GM23338 (cell line): ENCODE data around the gene GIPC1. TPM values are rescaled to one million over a fixed set of nuclear protein-coding genes. Genes with fewer than 3 reads are reported as not detected.
A peak's percentile ranks its signal among the peaks of the same experiment; 100 is the strongest.

Experiments
- ATAC-seq: fragments of 200-7000 bp; cut with Tn5 transposase; 3 replicates; pipeline ENCODE4 v1.9.1; 2020
- DNase-seq: peaks from one replicate; pipeline ENCODE4 v3.0.0-alpha.2; 2015; ENCODE audit warnings: low spot score
- H2AFZ ChIP-seq: fragments of 200-600 bp; sonication (generic); 2 replicates; pipeline ENCODE4 v1.8.0; 2016; ENCODE audit warnings: antibody characterized with exemption, mild to moderate bottlenecking, moderate library complexity
- H3F3A ChIP-seq: fragments of 200-600 bp; sonication (generic); replicated peaks from 2 replicates; pipeline ENCODE4 v1.8.0; 2017; ENCODE audit warnings: antibody characterized with exemption, mixed run types, low read depth
- H3K27ac ChIP-seq: fragments of 200-600 bp; sonication (generic); 2 replicates; pipeline ENCODE4 v1.6.1; 2016; ENCODE audit warnings: low read depth
- H3K27me3 ChIP-seq: fragments of 200-600 bp; sonication (generic); 2 replicates; pipeline ENCODE4 v1.8.0; 2016; ENCODE audit warnings: mild to moderate bottlenecking, mixed run types, moderate library complexity; ENCODE audit not compliant: insufficient read depth
- H3K36me3 ChIP-seq: fragments of 200-600 bp; sonication (generic); 2 replicates; pipeline ENCODE4 v1.8.0; 2016; ENCODE audit warnings: mild to moderate bottlenecking; ENCODE audit not compliant: insufficient read depth
- H3K4me1 ChIP-seq: fragments of 200-600 bp; sonication (generic); 2 replicates; pipeline ENCODE4 v1.8.0; 2016; ENCODE audit warnings: mild to moderate bottlenecking, moderate library complexity; ENCODE audit not compliant: insufficient read depth
- H3K4me2 ChIP-seq: fragments of 200-600 bp; sonication (generic); 2 replicates; pipeline ENCODE4 v1.7.1; 2017; ENCODE audit warnings: mixed run types
- H3K4me3 ChIP-seq: fragments of 200-600 bp; sonication (generic); 2 replicates; pipeline ENCODE4 v1.6.1; 2016; ENCODE audit warnings: mixed run types
- H3K79me2 ChIP-seq: fragments of 200-600 bp; sonication (generic); replicated peaks from 2 replicates; pipeline ENCODE4 v1.8.0; 2017; ENCODE audit warnings: mild to moderate bottlenecking; ENCODE audit not compliant: insufficient read depth
- H3K9me2 ChIP-seq: fragments of 200-600 bp; sonication (generic); 2 replicates; pipeline ENCODE4 v1.8.0; 2017; ENCODE audit not compliant: insufficient read depth
- H4K20me1 ChIP-seq: fragments of 200-600 bp; sonication (generic); replicated peaks from 2 replicates; pipeline ENCODE4 v1.8.0; 2017; ENCODE audit warnings: mild to moderate bottlenecking; ENCODE audit not compliant: insufficient read depth
- H3K27ac Mint-ChIP-seq: 2 replicates; pipeline ENCODE4 v1.8.0; 2020; ENCODE audit warnings: inconsistent platforms, mild to moderate bottlenecking, moderate library complexity, mixed read lengths
- H3K27me3 Mint-ChIP-seq: 3 replicates; pipeline ENCODE4 v1.8.0; 2022; ENCODE audit warnings: low read depth, mild to moderate bottlenecking, moderate library complexity, mixed read lengths, inconsistent platforms; ENCODE audit not compliant: insufficient read depth, poor library complexity
- H3K36me3 Mint-ChIP-seq: 3 replicates; pipeline ENCODE4 v1.8.0; 2021; ENCODE audit warnings: low read depth, mild to moderate bottlenecking, inconsistent platforms, moderate library complexity, mixed read lengths
- H3K4me1 Mint-ChIP-seq: 3 replicates; pipeline ENCODE4 v1.8.0; 2020; ENCODE audit warnings: mild to moderate bottlenecking, inconsistent platforms, mixed read lengths
- H3K4me3 Mint-ChIP-seq: 3 replicates; pipeline ENCODE4 v1.8.0; 2021; ENCODE audit warnings: moderate library complexity, mild to moderate bottlenecking, inconsistent platforms, mixed read lengths
- H3K9me3 Mint-ChIP-seq: 3 replicates; pipeline ENCODE4 v1.8.0; 2020; ENCODE audit warnings: moderate library complexity, mild to moderate bottlenecking, inconsistent platforms, mixed read lengths
- CREB1 ChIP-seq: fragments of 250-450 bp; sonication (Bioruptor Pico); IDR thresholded peaks from 2 replicates; pipeline ENCODE4 v1.5.0; 2020; ENCODE audit warnings: low read depth, mild to moderate bottlenecking, moderate library complexity
- ETS1 ChIP-seq: IDR thresholded peaks from 2 replicates; pipeline ENCODE4 v1.6.1; 2016; ENCODE audit warnings: antibody characterized with exemption
- EZH2 ChIP-seq: fragments of 200-600 bp; sonication (generic); IDR thresholded peaks from one replicate; pipeline ENCODE4 v1.8.0; 2017; ENCODE audit warnings: antibody characterized with exemption, mild to moderate bottlenecking, low read depth; ENCODE audit not compliant: unreplicated experiment
- EZH2phosphoT487 ChIP-seq: fragments of 200-600 bp; sonication (generic); IDR thresholded peaks from one replicate; pipeline ENCODE4 v1.8.1; 2018; ENCODE audit warnings: antibody characterized with exemption; ENCODE audit not compliant: unreplicated experiment
- JUNB ChIP-seq: IDR thresholded peaks from one replicate; pipeline ENCODE4 v1.6.1; 2016; ENCODE audit warnings: antibody characterized with exemption; ENCODE audit not compliant: unreplicated experiment
- NANOG ChIP-seq: IDR thresholded peaks from 2 replicates; pipeline ENCODE4 v1.6.1; 2016; ENCODE audit warnings: antibody characterized with exemption, borderline replicate concordance
- REST ChIP-seq: IDR thresholded peaks from one replicate; pipeline ENCODE4 v1.6.1; 2018; ENCODE audit warnings: antibody characterized with exemption; ENCODE audit not compliant: unreplicated experiment
- ZNF114 ChIP-seq: fragments of 250-450 bp; sonication (Bioruptor Pico); IDR thresholded peaks from 2 replicates; pipeline ENCODE4 v1.5.0; 2020; ENCODE audit warnings: mild to moderate bottlenecking, moderate library complexity
- ZNF462 ChIP-seq: fragments of 250-450 bp; sonication (Bioruptor Pico); IDR thresholded peaks from 2 replicates; pipeline ENCODE4 v1.5.0; 2020; ENCODE audit warnings: mild to moderate bottlenecking, moderate library complexity
- polyA plus RNA-seq: library from polyadenylated mRNA; unstranded; fragments of >200 nt; fragmentation: Nextera tagmentation; extraction: Ambion mirVana; gene quantifications from 2 replicates; pipeline ENCODE4 v1.2.1, GENCODE V29; 2016
- total RNA-seq: library from RNA; depleted of rRNA; stranded (reverse); fragments of >200 nt; shearing (Covaris generic); gene quantifications from 2 replicates; pipeline ENCODE4 v1.2.3, GENCODE V29; 2014

Gene GIPC1
- total and polyA plus RNA-seq, 2 experiments from 2014 or later: 51.6 to 106 TPM

- TF ChIP-seq REST: no peak
Observed at GRCh38 chr19:14530506-14530905, 34.6 kb upstream of the GIPC1 start (continued).

GRCh38 chr19:14530005-14530348 is 34.0 kb upstream of the GIPC1 start:
- Histone ChIP-seq H2AFZ (peak overlapping the region; percentile 82; the same call in 1 of the 2 replicates), H3K79me2 (peaks cover 53% of the 10 kb centered on the region), H3K9me2 (0 out of 2 replicates have a peak, but pooled peaks cover 4% of the 10 kb centered on the region), H3K27ac (peak overlapping the region; percentile 60; the same call in 1 of the 2 replicates), H3K4me2 (peak overlapping the region; percentile 88), H3K27me3 (no peaks in the 10 kb centered on the region), H3K4me3 (peak overlapping the region; percentile 88), H3F3A (no peaks in the 10 kb centered on the region), H3K36me3 (no peaks in the 10 kb centered on the region; the same call in 1 of the 2 replicates), H3K4me1 (peaks cover 8% of the 10 kb centered on the region), H4K20me1 (peaks cover 20% of the 10 kb centered on the region)
- peak overlapping the region; percentile 92 for H3K4me3 Mint-ChIP-seq
- H3K27ac Mint-ChIP-seq: peak overlapping the region; percentile 96
- DNase-seq (peak; percentile 51), ATAC-seq (peak; percentile 9)
- peaks cover 4% of the 10 kb centered on the region; the same call in 1 of the 3 replicates for H3K36me3 Mint-ChIP-seq
- no peaks in the 10 kb centered on the region; the same call in 2 of the 3 replicates for H3K9me3 Mint-ChIP-seq
- peaks cover 21% of the 10 kb centered on the region for H3K27me3 Mint-ChIP-seq
- peaks cover 12% of the 10 kb centered on the region for H3K4me1 Mint-ChIP-seq
- no peak for TF ChIP-seq EZH2
- TF ChIP-seq REST: no peak
- no peak for TF ChIP-seq JUNB
- no peak for TF ChIP-seq NANOG
- no peak for TF ChIP-seq EZH2phosphoT487
- TF ChIP-seq CREB1 (CRISPR knock-in tag): no peak
- TF ChIP-seq ETS1: no peak
- TF ChIP-seq ZNF114 (CRISPR knock-in tag): no peak
- no peak for TF ChIP-seq ZNF462 (CRISPR knock-in tag)
